Measurements from ENCODE around the gene SUN1. TPM values are rescaled to one million over a fixed set of nuclear protein-coding genes. Genes with fewer than 3 reads are reported as not detected.
A peak's percentile ranks its signal among the peaks of the same experiment; 100 is the strongest.

The SUN1 gene
- total and polyA plus RNA-seq, 9 of the 15 experiments (the other 6 are each of a cell fraction or from before 2014, with no cell fraction given): 36.8 to 132 (median 62.3) TPM

GRCh38 chr7:877312-878232, 45.3 kb downstream of the SUN1 start (continued):
- no peak for TF ChIP-seq CBX3 (IDR thresholded peaks at IDR 0.05; ENCODE audit: borderline replicate concordance in 1 of 2, low read length in 2 of 2)
- no peak for TF ChIP-seq PHTF2 (CRISPR knock-in tag; IDR thresholded peaks at IDR 0.05)
- no peak for TF ChIP-seq HSF4 (CRISPR knock-in tag; IDR thresholded peaks at IDR 0.05; ENCODE audit: borderline replicate concordance)
- no peak for TF ChIP-seq ZKSCAN8 (CRISPR knock-in tag; IDR thresholded peaks at IDR 0.05)
- 0 out of 4 replicates have a peak, but pooled peaks of 1 of the 2 experiments have one; percentile 23 for TF ChIP-seq TRIM24 (IDR thresholded peaks at IDR 0.05)
- no peak for TF ChIP-seq RBM25 (IDR thresholded peaks at IDR 0.05; ENCODE audit: low read depth, low read length, severe bottlenecking)
- TF ChIP-seq, protein P1, sequence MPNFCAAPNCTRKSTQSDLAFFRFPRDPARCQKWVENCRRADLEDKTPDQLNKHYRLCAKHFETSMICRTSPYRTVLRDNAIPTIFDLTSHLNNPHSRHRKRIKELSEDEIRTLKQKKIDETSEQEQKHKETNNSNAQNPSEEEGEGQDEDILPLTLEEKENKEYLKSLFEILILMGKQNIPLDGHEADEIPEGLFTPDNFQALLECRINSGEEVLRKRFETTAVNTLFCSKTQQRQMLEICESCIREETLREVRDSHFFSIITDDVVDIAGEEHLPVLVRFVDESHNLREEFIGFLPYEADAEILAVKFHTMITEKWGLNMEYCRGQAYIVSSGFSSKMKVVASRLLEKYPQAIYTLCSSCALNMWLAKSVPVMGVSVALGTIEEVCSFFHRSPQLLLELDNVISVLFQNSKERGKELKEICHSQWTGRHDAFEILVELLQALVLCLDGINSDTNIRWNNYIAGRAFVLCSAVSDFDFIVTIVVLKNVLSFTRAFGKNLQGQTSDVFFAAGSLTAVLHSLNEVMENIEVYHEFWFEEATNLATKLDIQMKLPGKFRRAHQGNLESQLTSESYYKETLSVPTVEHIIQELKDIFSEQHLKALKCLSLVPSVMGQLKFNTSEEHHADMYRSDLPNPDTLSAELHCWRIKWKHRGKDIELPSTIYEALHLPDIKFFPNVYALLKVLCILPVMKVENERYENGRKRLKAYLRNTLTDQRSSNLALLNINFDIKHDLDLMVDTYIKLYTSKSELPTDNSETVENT (CRISPR knock-in tag; IDR thresholded peaks at IDR 0.05): 0 out of 2 replicates have a peak, but pooled peaks have one; percentile 7
- TF ChIP-seq ZNF324 (CRISPR knock-in tag; IDR thresholded peaks at IDR 0.05): no peak
- TF ChIP-seq, protein P2, sequence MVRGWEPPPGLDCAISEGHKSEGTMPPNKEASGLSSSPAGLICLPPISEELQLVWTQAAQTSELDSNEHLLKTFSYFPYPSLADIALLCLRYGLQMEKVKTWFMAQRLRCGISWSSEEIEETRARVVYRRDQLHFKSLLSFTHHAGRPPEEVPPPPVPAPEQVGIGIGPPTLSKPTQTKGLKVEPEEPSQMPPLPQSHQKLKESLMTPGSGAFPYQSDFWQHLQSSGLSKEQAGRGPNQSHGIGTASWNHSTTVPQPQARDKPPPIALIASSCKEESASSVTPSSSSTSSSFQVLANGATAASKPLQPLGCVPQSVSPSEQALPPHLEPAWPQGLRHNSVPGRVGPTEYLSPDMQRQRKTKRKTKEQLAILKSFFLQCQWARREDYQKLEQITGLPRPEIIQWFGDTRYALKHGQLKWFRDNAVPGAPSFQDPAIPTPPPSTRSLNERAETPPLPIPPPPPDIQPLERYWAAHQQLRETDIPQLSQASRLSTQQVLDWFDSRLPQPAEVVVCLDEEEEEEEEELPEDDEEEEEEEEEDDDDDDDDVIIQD (CRISPR knock-in tag; IDR thresholded peaks at IDR 0.05): no peak
- no peak for TF ChIP-seq GTF2B (IDR thresholded peaks at IDR 0.05; ENCODE audit: extremely low read depth, insufficient read length)
- no peak for TF ChIP-seq POLR2H (tag; IDR thresholded peaks at IDR 0.05; ENCODE audit: low read depth)
- TF ChIP-seq NCOA6 (IDR thresholded peaks at IDR 0.05): no peak
- no peak for TF ChIP-seq MCM2 (IDR thresholded peaks at IDR 0.05; ENCODE audit: low read depth)
- no peak for TF ChIP-seq PHF20 (IDR thresholded peaks at IDR 0.05; ENCODE audit: partially characterized antibody)
- no peak for TF ChIP-seq HOXB6 (CRISPR knock-in tag; IDR thresholded peaks at IDR 0.05; ENCODE audit: borderline replicate concordance)
- no peak for TF ChIP-seq NCOA1 (IDR thresholded peaks at IDR 0.05; ENCODE audit: low read depth)
- TF ChIP-seq GABPB1 (CRISPR knock-in tag; IDR thresholded peaks at IDR 0.05): no peak
- no peak for TF ChIP-seq HMBOX1 (IDR thresholded peaks at IDR 0.05)
- TF ChIP-seq TAL1 (IDR thresholded peaks at IDR 0.05): peak; percentile 62
- TF ChIP-seq KLF10 (CRISPR knock-in tag; IDR thresholded peaks at IDR 0.05): no peak
- TF ChIP-seq TCF3 (CRISPR knock-in tag; IDR thresholded peaks at IDR 0.05): peak; percentile 38
- TF ChIP-seq ZNF316 (IDR thresholded peaks at IDR 0.05): no peak
- TF ChIP-seq PML (IDR thresholded peaks at IDR 0.05; ENCODE audit: low read length): no peak
- no peak for TF ChIP-seq SLC30A9 (CRISPR knock-in tag; IDR thresholded peaks at IDR 0.05)
